ENCODE results near the gene GAGE12H. TPM values are rescaled to one million over a fixed set of nuclear protein-coding genes. Genes with fewer than 3 reads are reported as not detected.
"Not testable (repeated sequence)": the region's sequence is repeated elsewhere in the genome, so short reads cannot be mapped to it uniquely, and the experiment has no call there.

The GAGE12H gene, protein sequence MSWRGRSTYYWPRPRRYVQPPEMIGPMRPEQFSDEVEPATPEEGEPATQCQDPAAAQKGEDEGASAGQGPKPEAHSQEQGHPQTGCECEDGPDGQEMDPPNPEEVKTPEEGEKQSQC
- not detected for total RNA-seq

DNA sequence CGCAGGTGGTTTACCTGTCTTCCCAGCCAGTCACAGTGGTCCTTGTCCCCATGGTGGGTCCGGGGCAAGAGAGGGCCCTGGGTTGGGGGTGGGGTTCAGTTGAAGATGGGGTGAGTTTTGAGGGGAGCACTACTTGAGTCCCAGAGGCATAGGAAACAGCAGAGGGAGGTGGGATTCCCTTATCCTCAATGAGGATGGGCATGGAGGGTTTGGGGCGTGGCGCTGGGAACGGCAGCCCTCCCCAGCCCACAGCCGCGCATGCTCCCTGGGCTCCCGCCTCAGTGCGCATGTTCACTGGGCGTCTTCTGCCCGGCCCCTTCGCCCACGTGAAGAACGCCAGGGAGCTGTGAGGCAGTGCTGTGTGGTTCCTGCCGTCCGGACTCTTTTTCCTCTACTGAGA is at the start of gene GAGE12H:
TSS of gene GAGE12H (plus strand) at position 301 of the 400 bp plus-strand sequence. CDS start 1,155 bp downstream, outside the sequence.
- ATAC-seq; intact Hi-C loops (cut with DNase I); DNase-seq (ENCODE audit: low spot score): not testable (repeated sequence)

- ATAC-seq; intact Hi-C loops (cut with DNase I): not testable (repeated sequence)
Measured at GRCh38 chrX:49531877-49532276, 47.9 kb upstream of the GAGE12H start, which contains the start of gene GAGE12C. TSS of gene GAGE12C (plus strand) at chrX:49532177. CDS start at chrX:49533332, 1,155 bp downstream.

GRCh38 chrX:49541433-49541832 is 38.3 kb upstream of the GAGE12H start, which contains the start of gene GAGE12D:
TSS of gene GAGE12D (plus strand) at chrX:49541733. CDS start at chrX:49542888, 1,155 bp downstream.
- ATAC-seq; intact Hi-C loops (cut with DNase I); DNase-seq (ENCODE audit: low spot score): not testable (repeated sequence)

More at GRCh38 chrX:49531877-49532276, 47.9 kb upstream of the GAGE12H start, which contains the start of gene GAGE12C:
- not testable (repeated sequence) for DNase-seq (ENCODE audit: low spot score)

DNA sequence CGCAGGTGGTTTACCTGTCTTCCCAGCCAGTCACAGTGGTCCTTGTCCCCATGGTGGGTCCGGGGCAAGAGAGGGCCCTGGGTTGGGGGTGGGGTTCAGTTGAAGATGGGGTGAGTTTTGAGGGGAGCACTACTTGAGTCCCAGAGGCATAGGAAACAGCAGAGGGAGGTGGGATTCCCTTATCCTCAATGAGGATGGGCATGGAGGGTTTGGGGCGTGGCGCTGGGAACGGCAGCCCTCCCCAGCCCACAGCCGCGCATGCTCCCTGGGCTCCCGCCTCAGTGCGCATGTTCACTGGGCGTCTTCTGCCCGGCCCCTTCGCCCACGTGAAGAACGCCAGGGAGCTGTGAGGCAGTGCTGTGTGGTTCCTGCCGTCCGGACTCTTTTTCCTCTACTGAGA is 28.8 kb upstream of the GAGE12H start, which contains the start of gene GAGE12E:
TSS of gene GAGE12E (plus strand) at position 301 of the 400 bp plus-strand sequence. CDS start 1,155 bp downstream, outside the sequence.
- intact Hi-C loops (cut with DNase I); ATAC-seq; DNase-seq (ENCODE audit: low spot score): not testable (repeated sequence)

GRCh38 chrX:49560542-49560941 is 19.2 kb upstream of the GAGE12H start, which contains the start of gene GAGE12F:
TSS of gene GAGE12F (plus strand) at chrX:49560842. CDS start at chrX:49561997, 1,155 bp downstream.
- ATAC-seq; DNase-seq (ENCODE audit: low spot score): not testable (repeated sequence)

DNA sequence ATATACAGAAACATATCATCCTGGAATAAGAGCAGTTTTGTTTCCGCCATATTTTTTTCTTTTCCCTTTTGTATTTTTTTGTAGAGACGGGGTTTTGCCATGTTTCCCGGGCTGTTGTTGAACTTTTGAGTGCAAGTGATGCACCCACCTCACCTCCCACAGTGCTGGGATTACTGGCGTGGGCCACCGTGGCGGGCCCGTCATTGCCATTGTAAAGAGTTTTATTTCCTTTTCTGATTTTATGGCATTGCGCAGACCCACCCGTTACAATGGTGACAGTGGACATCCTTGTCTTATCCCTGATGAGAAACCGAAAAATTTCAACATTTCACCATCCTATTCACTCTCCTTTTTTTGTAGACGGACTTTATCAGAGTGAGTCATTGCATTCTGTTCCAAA is 11.0 kb upstream of the GAGE12H start:
- intact Hi-C loops (cut with DNase I); DNase-seq (ENCODE audit: low spot score); ATAC-seq: not testable (repeated sequence)

More at GRCh38 chrX:49560542-49560941, 19.2 kb upstream of the GAGE12H start, which contains the start of gene GAGE12F:
- intact Hi-C loops (cut with DNase I): not testable (repeated sequence)

- ATAC-seq; intact Hi-C loops (cut with DNase I); DNase-seq (ENCODE audit: low spot score): not testable (repeated sequence)
Measured at GRCh38 chrX:49569152-49569551, 10.6 kb upstream of the GAGE12H start.

DNA sequence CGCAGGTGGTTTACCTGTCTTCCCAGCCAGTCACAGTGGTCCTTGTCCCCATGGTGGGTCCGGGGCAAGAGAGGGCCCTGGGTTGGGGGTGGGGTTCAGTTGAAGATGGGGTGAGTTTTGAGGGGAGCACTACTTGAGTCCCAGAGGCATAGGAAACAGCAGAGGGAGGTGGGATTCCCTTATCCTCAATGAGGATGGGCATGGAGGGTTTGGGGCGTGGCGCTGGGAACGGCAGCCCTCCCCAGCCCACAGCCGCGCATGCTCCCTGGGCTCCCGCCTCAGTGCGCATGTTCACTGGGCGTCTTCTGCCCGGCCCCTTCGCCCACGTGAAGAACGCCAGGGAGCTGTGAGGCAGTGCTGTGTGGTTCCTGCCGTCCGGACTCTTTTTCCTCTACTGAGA is 9.6 kb upstream of the GAGE12H start, which contains the start of gene GAGE12G:
TSS of gene GAGE12G (plus strand) at position 301 of the 400 bp plus-strand sequence. CDS start 1,155 bp downstream, outside the sequence.
- intact Hi-C loops (cut with DNase I); DNase-seq (ENCODE audit: low spot score); ATAC-seq: not testable (repeated sequence)

- intact Hi-C loops (cut with DNase I); ATAC-seq; DNase-seq (ENCODE audit: low spot score): not testable (repeated sequence)
Measured at GRCh38 chrX:49589196-49589595, 9.4 kb downstream of the GAGE12H start, which contains the start of gene GAGE2A. TSS of gene GAGE2A (plus strand) at chrX:49589496. CDS start at chrX:49590651, 1,155 bp downstream.

DNA sequence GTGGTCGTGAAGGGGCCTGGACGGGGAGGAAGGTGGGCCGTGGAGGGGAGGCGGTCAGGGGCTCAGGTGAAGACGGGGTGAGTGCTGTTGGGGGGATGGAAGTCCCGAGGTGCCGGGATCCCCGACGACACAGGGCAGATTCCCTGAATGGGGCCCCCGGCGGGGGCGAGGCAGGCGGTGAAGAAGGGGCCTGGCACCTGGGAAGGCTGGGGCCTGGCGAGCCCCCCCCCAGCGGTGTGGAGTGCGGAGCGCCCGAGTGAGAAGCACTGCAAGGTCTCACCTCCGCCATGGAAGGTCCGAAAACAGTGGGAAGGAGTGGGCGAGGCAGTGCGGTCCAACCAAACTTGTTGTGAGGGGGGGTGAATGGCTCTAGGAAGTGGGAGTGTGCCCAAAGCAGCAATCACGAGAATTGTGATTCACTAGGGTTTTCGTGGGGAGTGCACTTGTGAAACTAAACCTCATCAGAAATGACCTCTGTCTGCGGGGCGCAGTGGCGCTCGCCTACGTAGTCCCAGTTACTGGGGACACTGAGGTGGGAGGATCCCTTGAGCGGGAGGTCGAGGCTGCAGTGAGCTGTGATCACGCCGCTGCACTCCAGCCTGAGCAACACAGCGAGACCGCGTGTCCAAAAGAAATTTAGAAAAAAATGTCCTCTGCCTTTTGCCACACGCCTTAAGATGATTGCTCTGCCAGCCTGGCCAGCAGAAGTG is 10.2 kb downstream of the GAGE12H start:
- ATAC-seq; intact Hi-C loops (cut with DNase I): not testable (repeated sequence)
- peak; percentile 78 for DNase-seq (ENCODE audit: low spot score)

GRCh38 chrX:49590488-49590887 is 10.7 kb downstream of the GAGE12H start:
- DNase-seq (ENCODE audit: low spot score); intact Hi-C loops (cut with DNase I); ATAC-seq: not testable (repeated sequence)

DNA sequence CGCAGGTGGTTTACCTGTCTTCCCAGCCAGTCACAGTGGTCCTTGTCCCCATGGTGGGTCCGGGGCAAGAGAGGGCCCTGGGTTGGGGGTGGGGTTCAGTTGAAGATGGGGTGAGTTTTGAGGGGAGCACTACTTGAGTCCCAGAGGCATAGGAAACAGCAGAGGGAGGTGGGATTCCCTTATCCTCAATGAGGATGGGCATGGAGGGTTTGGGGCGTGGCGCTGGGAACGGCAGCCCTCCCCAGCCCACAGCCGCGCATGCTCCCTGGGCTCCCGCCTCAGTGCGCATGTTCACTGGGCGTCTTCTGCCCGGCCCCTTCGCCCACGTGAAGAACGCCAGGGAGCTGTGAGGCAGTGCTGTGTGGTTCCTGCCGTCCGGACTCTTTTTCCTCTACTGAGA is 19.0 kb downstream of the GAGE12H start, which contains the start of gene GAGE1:
TSS of gene GAGE1 (plus strand) at position 301 of the 400 bp plus-strand sequence. CDS start 1,155 bp downstream, outside the sequence.
- DNase-seq (ENCODE audit: low spot score); ATAC-seq; intact Hi-C loops (cut with DNase I): not testable (repeated sequence)

- ATAC-seq: no peak
Measured at GRCh38 chrX:49610718-49611310, 31.1 kb downstream of the GAGE12H start.

GRCh38 chrX:49618574-49618973 is 38.8 kb downstream of the GAGE12H start:
- DNase-seq (ENCODE audit: low spot score): no peak
- no peak for ATAC-seq
- intact Hi-C loops (cut with DNase I): no loop called here

More at GRCh38 chrX:49610718-49611310, 31.1 kb downstream of the GAGE12H start:
- intact Hi-C loops (cut with DNase I): no loop called here
- DNase-seq (ENCODE audit: low spot score): no peak

DNA sequence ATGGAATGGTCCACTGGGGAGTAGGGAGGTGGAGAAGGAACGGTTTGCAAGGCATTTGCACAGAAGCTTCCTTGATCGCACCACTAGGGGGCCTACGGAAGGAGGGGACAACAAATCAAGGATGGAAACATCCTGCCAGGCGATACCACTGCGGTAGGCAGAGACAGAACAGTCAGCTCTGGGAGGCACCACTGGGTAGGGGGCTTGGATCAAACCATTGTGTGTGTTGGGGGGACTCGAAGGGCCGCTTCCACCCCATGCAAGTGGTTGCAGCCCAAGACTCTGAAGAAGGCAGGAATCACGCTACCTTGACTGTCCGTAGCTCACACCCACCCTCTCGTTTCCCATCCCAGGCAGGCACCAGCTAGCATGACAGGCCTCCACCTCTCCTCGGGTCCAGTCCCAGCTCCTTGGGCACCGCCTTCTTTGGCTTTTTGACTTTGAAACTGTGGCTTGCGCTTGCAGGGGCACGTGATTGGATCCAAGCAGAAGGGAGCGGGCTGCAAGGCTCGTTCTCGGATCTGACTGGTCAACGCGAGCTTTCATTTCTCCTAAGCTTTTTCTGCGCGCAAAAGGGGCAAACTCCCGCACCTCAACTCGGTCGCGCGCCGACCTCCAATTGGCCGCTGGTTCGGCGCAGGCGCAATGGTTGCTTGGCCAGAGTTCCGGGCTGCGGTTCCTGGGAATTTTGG is 47.5 kb downstream of the GAGE12H start:
- intact Hi-C loops (cut with DNase I): no loop called here
- ATAC-seq (no peak), DNase-seq (ENCODE audit: low spot score) (no peak)
